Measurements from ENCODE around the gene CHID1.

- no peak for TF ChIP-seq MXI1 (IDR thresholded peaks at IDR 0.05; ENCODE audit: borderline replicate concordance, low read depth, low read length)
- TF ChIP-seq POLR2A (IDR thresholded peaks at IDR 0.05; ENCODE audit: low read depth, low read length), result no peak
- no peak for TF ChIP-seq CHD1 (IDR thresholded peaks at IDR 0.05; ENCODE audit: low read depth, low read length)
- TF ChIP-seq, protein P1, sequence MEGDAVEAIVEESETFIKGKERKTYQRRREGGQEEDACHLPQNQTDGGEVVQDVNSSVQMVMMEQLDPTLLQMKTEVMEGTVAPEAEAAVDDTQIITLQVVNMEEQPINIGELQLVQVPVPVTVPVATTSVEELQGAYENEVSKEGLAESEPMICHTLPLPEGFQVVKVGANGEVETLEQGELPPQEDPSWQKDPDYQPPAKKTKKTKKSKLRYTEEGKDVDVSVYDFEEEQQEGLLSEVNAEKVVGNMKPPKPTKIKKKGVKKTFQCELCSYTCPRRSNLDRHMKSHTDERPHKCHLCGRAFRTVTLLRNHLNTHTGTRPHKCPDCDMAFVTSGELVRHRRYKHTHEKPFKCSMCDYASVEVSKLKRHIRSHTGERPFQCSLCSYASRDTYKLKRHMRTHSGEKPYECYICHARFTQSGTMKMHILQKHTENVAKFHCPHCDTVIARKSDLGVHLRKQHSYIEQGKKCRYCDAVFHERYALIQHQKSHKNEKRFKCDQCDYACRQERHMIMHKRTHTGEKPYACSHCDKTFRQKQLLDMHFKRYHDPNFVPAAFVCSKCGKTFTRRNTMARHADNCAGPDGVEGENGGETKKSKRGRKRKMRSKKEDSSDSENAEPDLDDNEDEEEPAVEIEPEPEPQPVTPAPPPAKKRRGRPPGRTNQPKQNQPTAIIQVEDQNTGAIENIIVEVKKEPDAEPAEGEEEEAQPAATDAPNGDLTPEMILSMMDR (conservative IDR thresholded peaks at IDR 0.05; ENCODE audit: low read depth, low read length), result no peak
- TF ChIP-seq NFE2L2 (IDR thresholded peaks at IDR 0.05; ENCODE audit: low read depth, low read length), result no peak
- no peak for TF ChIP-seq MAFK (IDR thresholded peaks at IDR 0.05; ENCODE audit: low read depth, low read length)
- no peak for TF ChIP-seq RFX5 (IDR thresholded peaks at IDR 0.05; ENCODE audit: low read depth, low read length)
- TF ChIP-seq ELK1 (IDR thresholded peaks at IDR 0.05; ENCODE audit: borderline replicate concordance, low read depth, low read length), result no peak
- no peak for TF ChIP-seq BHLHE40 (IDR thresholded peaks at IDR 0.05; ENCODE audit: low read depth, low read length)
- no peak for TF ChIP-seq CEBPB (IDR thresholded peaks at IDR 0.05; ENCODE audit: low read depth, low read length)
- no peak for TF ChIP-seq RAD21 (IDR thresholded peaks at IDR 0.05; ENCODE audit: low read length)
- no peak for TF ChIP-seq FOS (IDR thresholded peaks at IDR 0.05; ENCODE audit: low read depth, low read length)
- no peak for TF ChIP-seq USF2 (IDR thresholded peaks at IDR 0.05; ENCODE audit: low read depth, low read length)
- no peak for TF ChIP-seq SMC3 (IDR thresholded peaks at IDR 0.05; ENCODE audit: low read depth, low read length)
Observed at GRCh38 chr11:829847-830294, 80.7 kb downstream of the CHID1 start.
